HepG2 (cell line): ENCODE measurements around the gene ATRAID. TPM values are rescaled to one million over a fixed set of nuclear protein-coding genes. Genes with fewer than 3 reads are reported as not detected.
A peak's percentile ranks its signal among the peaks of the same experiment; 100 is the strongest.

Experiments
- DRAP1 ChIP-seq: IDR thresholded peaks from 2 replicates; pipeline ENCODE4 v1.6.1; 2016; ENCODE audit warnings: missing genetic modification reagents, missing compliant biosample characterization
- ELF4 ChIP-seq: sonication (generic); formaldehyde crosslinking; IDR thresholded peaks from 2 replicates; pipeline ENCODE4 v1.5.0; 2020; ENCODE audit warnings: missing genetic modification reagents, mild to moderate bottlenecking, moderate library complexity, borderline replicate concordance
- HDAC1 ChIP-seq: sonication (generic); formaldehyde crosslinking; IDR thresholded peaks from 2 replicates; pipeline ENCODE4 v1.5.1; 2020; ENCODE audit warnings: mild to moderate bottlenecking, missing genetic modification reagents
- HDAC2 ChIP-seq: sonication (generic); formaldehyde crosslinking; IDR thresholded peaks from 2 replicates; pipeline ENCODE4 v1.4.0; 2020; ENCODE audit warnings: missing genetic modification reagents
- HMGXB3 ChIP-seq: sonication (generic); formaldehyde crosslinking; IDR thresholded peaks from 2 replicates; pipeline ENCODE4 v1.4.0; 2020; ENCODE audit warnings: missing genetic modification reagents, borderline replicate concordance
- MAFG ChIP-seq: sonication (generic); formaldehyde crosslinking; IDR thresholded peaks from 2 replicates; pipeline ENCODE4 v1.5.1; 2020; ENCODE audit warnings: mild to moderate bottlenecking, missing genetic modification reagents
- MED1 ChIP-seq: sonication (generic); formaldehyde crosslinking; IDR thresholded peaks from 2 replicates; pipeline ENCODE4 v1.4.0; 2020; ENCODE audit warnings: missing genetic modification reagents
- MEF2D ChIP-seq: sonication (generic); formaldehyde crosslinking; IDR thresholded peaks from 2 replicates; pipeline ENCODE4 v1.5.1; 2020; ENCODE audit warnings: mild to moderate bottlenecking, missing genetic modification reagents
- MYPOP ChIP-seq: sonication (generic); formaldehyde crosslinking; IDR thresholded peaks from 2 replicates; pipeline ENCODE4 v1.8.1; 2023; ENCODE audit warnings: mild to moderate bottlenecking, moderate library complexity, missing genetic modification reagents
- NONO ChIP-seq, 2 experiments: fragments of 450-650 bp in 1 of 2; sonication (generic) in 1 of 2; formaldehyde crosslinking in 1 of 2; IDR thresholded peaks in 1 of 2; conservative IDR thresholded peaks in 1 of 2; 2 replicates each; pipeline versions ENCODE4 v1.6.1 to v1.8.0; 2017 to 2022; ENCODE audit warnings: mild to moderate bottlenecking in 1 of 2, missing genetic modification reagents in 1 of 2, moderate library complexity in 1 of 2
- PREB ChIP-seq: sonication (generic); formaldehyde crosslinking; IDR thresholded peaks from 2 replicates; pipeline ENCODE4 v1.4.0; 2020; ENCODE audit warnings: missing genetic modification reagents
- RBFOX2 ChIP-seq: fragments of 200-400 bp; formaldehyde crosslinking; IDR thresholded peaks from 2 replicates; pipeline ENCODE4 v1.6.1; 2017; ENCODE audit warnings: low read depth, mild to moderate bottlenecking, low read length
- RBM39 ChIP-seq: fragments of 200-400 bp; formaldehyde crosslinking; IDR thresholded peaks from one replicate; pipeline ENCODE4 v1.6.1; 2018; ENCODE audit warnings: antibody characterized with exemption, mild to moderate bottlenecking, low read depth, low read length; ENCODE audit not compliant: poor library complexity, severe bottlenecking
- SP5 ChIP-seq: IDR thresholded peaks from 2 replicates; pipeline ENCODE4 v1.6.1; 2016; ENCODE audit warnings: low read depth, borderline replicate concordance
- ZFAT ChIP-seq: sonication (generic); formaldehyde crosslinking; conservative IDR thresholded peaks from 2 replicates; pipeline ENCODE4 v1.8.1; 2023; ENCODE audit warnings: missing genetic modification reagents, inconsistent platforms
- ZGPAT ChIP-seq: IDR thresholded peaks from 2 replicates; pipeline ENCODE4 v1.6.1; 2016; ENCODE audit warnings: mild to moderate bottlenecking
- ZKSCAN8 ChIP-seq: IDR thresholded peaks from 2 replicates; pipeline ENCODE4 v1.6.1; 2016; ENCODE audit warnings: borderline replicate concordance, missing genetic modification reagents, missing compliant biosample characterization
- ZNF205 ChIP-seq: IDR thresholded peaks from 2 replicates; pipeline ENCODE4 v1.6.1; 2018; ENCODE audit warnings: missing biosample characterization, missing genetic modification reagents
- ZNF567 ChIP-seq: sonication (generic); formaldehyde crosslinking; IDR thresholded peaks from 2 replicates; pipeline ENCODE4 v1.8.1; 2023; ENCODE audit warnings: mild to moderate bottlenecking, missing genetic modification reagents, borderline replicate concordance
- ZNF580 ChIP-seq: IDR thresholded peaks from 2 replicates; pipeline ENCODE4 v1.6.1; 2016; ENCODE audit warnings: low read depth, borderline replicate concordance
- ZNF672 ChIP-seq: sonication (generic); formaldehyde crosslinking; IDR thresholded peaks from 2 replicates; pipeline ENCODE4 v1.8.1; 2022; ENCODE audit warnings: missing genetic modification reagents
- ZNF713 ChIP-seq: sonication (generic); formaldehyde crosslinking; IDR thresholded peaks from 2 replicates; pipeline ENCODE4 v1.4.0; 2020; ENCODE audit warnings: mild to moderate bottlenecking, missing genetic modification reagents
- polyA plus RNA-seq, 8 experiments: library from polyadenylated mRNA; depleted of rRNA in 3 of 8; stranded (reverse) in 7 of 8; unstranded in 1 of 8; fragments of >200 nt; fragmentation: Illumina TruSeq in 4 of 8; extraction: Trizol in 4 of 8; gene quantifications; 2 replicates each; pipeline versions ENCODE4 v1.2.1 to v1.2.3, GENCODE V29; 2011 to 2016; ENCODE audit warnings: low read depth in 4 of 8, missing spikeins in 1 of 8, mixed read lengths in 1 of 8; ENCODE audit not compliant: insufficient read depth in 1 of 8
- total RNA-seq, 5 experiments: library from RNA; depleted of rRNA; stranded (reverse); fragments of >200 nt; fragmentation: Illumina TruSeq; extraction: Trizol; gene quantifications; 2 replicates each; pipeline ENCODE4 v1.2.3, GENCODE V29; 2016; ENCODE audit warnings: low read depth in 1 of 5

ATRAID gene
- total and polyA plus RNA-seq, 2 of the 13 experiments (the other 11 are each of a cell fraction or from before 2014, with no cell fraction given) = 207 to 382 TPM

DNA sequence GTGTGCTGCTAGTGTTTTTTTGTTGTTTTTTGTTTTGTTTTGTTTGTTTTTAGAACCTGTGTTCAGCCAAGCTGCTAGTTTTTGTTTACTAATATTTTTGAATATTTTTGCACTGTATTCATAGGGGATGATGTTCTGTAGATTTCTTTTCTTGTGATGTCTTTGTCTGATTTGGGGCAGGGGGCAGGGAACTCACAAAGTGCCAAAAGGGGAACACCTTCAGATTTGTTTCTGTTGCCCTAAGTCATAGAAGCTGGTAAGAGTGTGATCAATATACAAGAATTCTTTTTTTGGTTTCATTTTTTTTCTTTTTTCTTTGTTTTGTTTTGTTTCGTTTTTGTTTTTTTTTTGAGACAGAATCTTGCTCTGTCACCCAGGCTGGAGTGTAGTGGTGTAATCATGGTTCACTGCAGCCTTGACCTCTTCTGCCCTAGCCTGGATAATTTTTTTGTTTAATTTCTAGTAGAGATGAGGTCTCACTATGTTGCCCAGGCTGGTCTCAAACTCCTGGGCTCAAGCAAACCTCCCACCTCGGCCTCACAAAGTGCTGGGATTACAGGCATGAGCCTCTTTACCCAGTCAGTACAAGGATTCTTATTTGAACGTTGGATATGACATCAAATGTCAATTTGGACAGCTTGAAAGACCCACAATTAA lies 32.4 kb upstream of the ATRAID start (continued):
- TF ChIP-seq RBM39 (no peak), ZNF713 (CRISPR knock-in tag) (no peak), ELF4 (CRISPR knock-in tag) (no peak), SP5 (no peak), ZNF567 (CRISPR knock-in tag) (0 out of 2 replicates have a peak, but pooled peaks have one; percentile 50), MYPOP (no peak), ZNF580 (no peak), PREB (CRISPR knock-in tag) (no peak), MED1 (CRISPR knock-in tag) (peak; percentile 74), HMGXB3 (no peak), HDAC1 (no peak), ZNF205 (CRISPR knock-in tag) (no peak), ZKSCAN8 (CRISPR knock-in tag) (no peak), MEF2D (CRISPR knock-in tag) (no peak), DRAP1 (CRISPR knock-in tag) (0 out of 2 replicates have a peak, but pooled peaks have one; percentile 35), HDAC2 (CRISPR knock-in tag) (no peak), ZFAT (CRISPR knock-in tag) (no peak), ZGPAT (CRISPR knock-in tag) (no peak), RBFOX2 (no peak), ZNF672 (no peak), MAFG (CRISPR knock-in tag) (no peak), NONO (IDR thresholded peaks at IDR 0.05) (no peak), NONO (CRISPR knock-in tag; conservative IDR thresholded peaks at IDR 0.05) (no peak)
